Caki2 (cell line): ENCODE data around the gene RTL10. TPM values are rescaled to one million over a fixed set of nuclear protein-coding genes. Genes with fewer than 3 reads are reported as not detected.

Source experiments
- DNase-seq: peaks from one replicate; pipeline ENCODE4 v3.0.0-alpha.2; 2015; ENCODE audit warnings: low read depth
- in situ Hi-C: cut with HindIII; loops from 2 replicates; pipeline ENCODE4 v1.10.0; 2016; ENCODE audit warnings: low sequenced_read_pairs, low pct_unique_long_range_greater_than_20kb, mixed read lengths
- total RNA-seq: library from RNA; depleted of rRNA; stranded (reverse); fragments of >200 nt; shearing (Covaris generic); gene quantifications from 2 replicates; pipeline ENCODE4 v1.2.3, GENCODE V29; 2014; ENCODE audit warnings: low replicate concordance; rRNA removed

Gene RTL10, protein sequence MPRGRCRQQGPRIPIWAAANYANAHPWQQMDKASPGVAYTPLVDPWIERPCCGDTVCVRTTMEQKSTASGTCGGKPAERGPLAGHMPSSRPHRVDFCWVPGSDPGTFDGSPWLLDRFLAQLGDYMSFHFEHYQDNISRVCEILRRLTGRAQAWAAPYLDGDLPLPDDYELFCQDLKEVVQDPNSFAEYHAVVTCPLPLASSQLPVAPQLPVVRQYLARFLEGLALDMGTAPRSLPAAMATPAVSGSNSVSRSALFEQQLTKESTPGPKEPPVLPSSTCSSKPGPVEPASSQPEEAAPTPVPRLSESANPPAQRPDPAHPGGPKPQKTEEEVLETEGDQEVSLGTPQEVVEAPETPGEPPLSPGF
- 4.2 and 6.6 TPM in 2 replicates for total RNA-seq

DNA sequence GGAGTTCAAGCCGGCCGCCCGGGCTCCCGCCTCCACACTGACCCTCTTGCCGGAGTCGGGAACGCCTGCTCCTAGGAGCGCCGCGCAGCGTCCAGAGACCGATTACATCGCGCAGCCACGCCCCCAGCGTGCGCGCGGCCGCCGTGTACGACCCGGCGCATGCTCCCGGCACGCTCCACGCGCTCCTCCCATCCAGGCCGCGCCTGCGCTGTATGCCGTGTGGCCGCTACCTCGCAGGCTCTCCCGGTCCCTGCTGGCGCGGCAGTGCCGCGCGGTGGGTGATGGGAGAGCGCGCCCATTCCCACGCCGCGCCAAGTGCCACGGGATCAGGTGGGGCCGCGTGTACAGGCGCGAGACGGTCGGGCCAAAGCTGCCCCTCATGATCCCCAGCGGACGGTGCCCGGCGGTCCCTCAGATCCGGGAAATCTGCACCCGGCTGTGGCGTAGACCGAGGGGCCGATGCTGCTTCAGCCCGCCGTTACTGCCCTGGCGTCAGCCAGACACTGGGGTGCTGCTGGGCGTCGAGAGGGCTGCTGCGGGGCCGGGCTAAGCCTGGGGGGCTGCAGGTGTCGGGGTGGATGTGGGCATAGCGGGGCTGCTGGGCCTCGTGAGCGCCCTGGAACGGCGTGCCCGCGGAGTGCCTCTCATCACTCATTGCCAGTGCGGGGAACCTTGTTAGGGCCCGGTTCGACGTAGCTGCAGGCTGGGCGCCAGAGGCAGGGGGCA lies at the start of gene RTL10, which contains the start of gene GNB1L:
Gene RTL10 (minus strand): TSS at position 97 of the 726 bp plus-strand sequence. CDS start 2,613 bp downstream, outside the sequence.
Gene GNB1L (minus strand): TSS at position 97 of the 726 bp plus-strand sequence. CDS start 33,519 bp downstream, outside the sequence.
- in situ Hi-C loops = no loop called here
- peak; percentile 96 for DNase-seq

DNA sequence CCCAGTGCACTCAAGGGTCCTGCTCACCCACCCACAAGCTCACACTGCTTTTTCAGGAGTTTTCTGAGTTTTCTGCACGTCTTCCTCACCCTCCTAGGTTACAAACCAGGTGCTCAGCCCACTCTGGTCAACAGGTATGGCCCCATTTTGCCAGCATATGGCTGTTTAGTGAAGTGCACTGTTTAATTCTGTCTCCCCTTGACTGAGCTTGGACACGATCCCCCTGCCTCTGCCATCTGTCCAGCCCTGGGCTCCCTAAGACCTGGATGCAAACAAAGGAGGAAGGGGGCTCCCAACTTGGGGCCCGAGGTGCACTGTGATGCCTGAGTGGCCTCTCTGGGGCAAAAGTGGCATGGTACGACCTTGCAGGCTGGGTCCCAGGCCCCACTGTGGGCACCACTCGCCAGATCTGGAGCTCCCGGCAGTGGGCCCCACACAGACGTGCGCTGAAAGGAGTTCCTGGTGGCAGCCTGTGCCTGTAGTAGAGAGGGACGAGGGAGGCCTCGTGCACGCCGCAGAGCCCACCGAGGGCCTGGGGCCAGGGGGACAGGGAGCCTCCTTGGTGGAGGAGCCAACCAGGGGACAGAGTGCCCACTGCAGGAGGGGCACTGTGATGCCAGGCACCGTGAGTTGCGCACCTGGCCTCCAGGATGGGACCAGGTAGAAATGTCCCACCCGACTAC lies 49.6 kb upstream of the RTL10 start:
- no peak for DNase-seq
- in situ Hi-C loops = no loop called here

GRCh38 chr22:19903513-19903912 lies 48.8 kb upstream of the RTL10 start:
- in situ Hi-C loops = no loop called here
- DNase-seq = no peak

GRCh38 chr22:19903031-19903430 lies 48.4 kb upstream of the RTL10 start:
- in situ Hi-C loops = no loop called here
- no peak for DNase-seq

GRCh38 chr22:19902245-19902715 lies 47.6 kb upstream of the RTL10 start:
- in situ Hi-C loops = no loop called here
- DNase-seq = no peak

- in situ Hi-C loops = no loop called here
- DNase-seq = no peak
These were observed 47.0 kb upstream of the RTL10 start for GRCh38 chr22:19901577-19902244.

- in situ Hi-C loops = no loop called here
- no peak for DNase-seq
These were observed 46.2 kb upstream of the RTL10 start for GRCh38 chr22:19900707-19901436.

DNA sequence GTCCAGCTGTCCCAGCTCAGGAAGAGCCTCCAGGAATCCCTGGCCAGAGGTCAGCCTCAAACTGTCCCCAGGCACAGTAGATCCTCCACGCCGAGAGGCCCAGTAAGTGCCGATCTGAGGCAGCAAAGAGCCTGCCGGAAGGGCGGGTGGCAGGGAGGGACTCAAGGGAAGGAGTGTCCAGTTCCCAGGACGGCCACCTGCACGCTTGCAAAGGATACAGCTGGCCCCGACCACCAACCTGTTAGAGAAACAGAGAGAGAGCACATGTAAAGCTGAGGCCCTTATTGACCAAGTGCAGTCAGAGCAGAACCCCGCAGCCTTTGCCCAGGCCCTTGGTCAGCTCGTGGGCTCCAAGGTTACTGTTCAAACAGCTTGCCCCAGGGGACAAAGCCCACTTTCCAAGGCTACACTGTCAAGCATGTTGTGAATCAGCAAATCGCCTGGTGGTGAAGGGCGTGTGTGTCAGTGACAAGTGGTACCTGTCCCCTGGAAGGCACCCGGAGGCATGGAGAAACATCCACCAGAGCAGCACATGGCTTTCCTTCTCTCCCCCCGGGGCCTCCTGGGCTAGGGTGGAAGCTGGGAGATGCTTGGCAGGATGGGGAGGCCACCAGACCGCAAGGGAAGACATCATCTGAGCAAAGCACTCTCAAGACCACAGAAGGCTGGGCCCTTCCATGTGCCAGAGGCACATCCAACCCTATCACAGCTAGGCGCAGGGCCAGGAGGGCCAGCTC lies 44.3 kb upstream of the RTL10 start:
- in situ Hi-C loops = no loop called here
- no peak for DNase-seq

DNA sequence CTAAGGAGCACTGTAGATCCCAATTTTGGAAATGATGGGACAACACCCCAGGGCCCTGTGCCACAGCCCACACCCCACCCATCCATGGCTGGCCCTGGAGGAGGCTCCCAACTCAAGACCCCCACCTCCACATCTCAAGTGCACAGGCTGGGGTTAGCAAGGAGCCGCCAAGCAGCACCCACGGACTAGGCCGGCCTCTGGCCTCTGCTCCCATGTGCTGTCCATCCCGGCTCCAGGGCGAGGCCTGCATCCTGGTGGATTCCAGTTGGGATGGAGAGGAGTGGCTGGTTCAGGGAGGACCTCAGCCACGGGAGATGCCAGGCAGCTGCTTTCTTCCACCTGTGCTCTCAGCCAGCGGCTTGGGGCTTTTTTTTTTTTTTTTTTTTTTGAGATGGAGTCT lies 43.5 kb upstream of the RTL10 start:
- in situ Hi-C loops = no loop called here
- no peak for DNase-seq

- in situ Hi-C loops = no loop called here
- DNase-seq = no peak
These were observed 43.1 kb upstream of the RTL10 start for GRCh38 chr22:19897726-19898125.

- in situ Hi-C loops = no loop called here
- no peak for DNase-seq
These were observed 42.1 kb upstream of the RTL10 start for GRCh38 chr22:19896665-19897355.

- no peak for DNase-seq
These were observed 40.6 kb upstream of the RTL10 start for GRCh38 chr22:19895160-19895849.

GRCh38 chr22:19893363-19893762 lies 38.7 kb upstream of the RTL10 start:
- in situ Hi-C loops = no loop called here
- DNase-seq = no peak

More at GRCh38 chr22:19895160-19895849, 40.6 kb upstream of the RTL10 start:
- in situ Hi-C loops = no loop called here

DNA sequence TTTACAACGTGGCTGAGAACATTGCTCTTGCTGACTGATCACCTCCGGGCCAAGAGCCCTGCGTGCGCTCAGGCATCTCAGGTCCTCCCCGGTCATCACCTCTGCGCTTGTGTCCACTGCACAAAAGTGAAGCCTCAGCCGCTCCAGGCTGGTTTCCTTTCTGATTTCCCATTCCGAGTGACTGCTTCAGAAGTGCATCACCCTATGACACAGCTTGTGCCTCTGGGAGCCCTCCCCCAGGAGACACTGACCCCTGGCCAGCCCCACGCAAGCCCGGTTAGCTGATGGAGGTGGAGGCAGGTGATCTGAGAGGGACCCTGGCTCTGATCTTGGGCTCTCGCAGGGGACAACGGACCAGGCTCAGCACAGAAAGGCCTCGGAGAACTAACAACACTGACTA lies 38.3 kb upstream of the RTL10 start:
- peak; percentile 50 for DNase-seq
- in situ Hi-C loops = no loop called here

GRCh38 chr22:19892257-19892879 lies 37.7 kb upstream of the RTL10 start:
- no peak for DNase-seq
- in situ Hi-C loops = no loop called here
